OCI-M1 (cell line): ENCODE measurements around the gene ARHGEF39.
A peak's percentile ranks its signal among the peaks of the same experiment; 100 is the strongest.
"Not testable (repeated sequence)": the region's sequence is repeated elsewhere in the genome, so short reads cannot be mapped to it uniquely, and the experiment has no call there.

ENCODE experiments used
- DNase-seq: peaks from one replicate; lab custom pipeline; 2025; lab: John Stamatoyannopoulos, UW

The ARHGEF39 gene

DNA sequence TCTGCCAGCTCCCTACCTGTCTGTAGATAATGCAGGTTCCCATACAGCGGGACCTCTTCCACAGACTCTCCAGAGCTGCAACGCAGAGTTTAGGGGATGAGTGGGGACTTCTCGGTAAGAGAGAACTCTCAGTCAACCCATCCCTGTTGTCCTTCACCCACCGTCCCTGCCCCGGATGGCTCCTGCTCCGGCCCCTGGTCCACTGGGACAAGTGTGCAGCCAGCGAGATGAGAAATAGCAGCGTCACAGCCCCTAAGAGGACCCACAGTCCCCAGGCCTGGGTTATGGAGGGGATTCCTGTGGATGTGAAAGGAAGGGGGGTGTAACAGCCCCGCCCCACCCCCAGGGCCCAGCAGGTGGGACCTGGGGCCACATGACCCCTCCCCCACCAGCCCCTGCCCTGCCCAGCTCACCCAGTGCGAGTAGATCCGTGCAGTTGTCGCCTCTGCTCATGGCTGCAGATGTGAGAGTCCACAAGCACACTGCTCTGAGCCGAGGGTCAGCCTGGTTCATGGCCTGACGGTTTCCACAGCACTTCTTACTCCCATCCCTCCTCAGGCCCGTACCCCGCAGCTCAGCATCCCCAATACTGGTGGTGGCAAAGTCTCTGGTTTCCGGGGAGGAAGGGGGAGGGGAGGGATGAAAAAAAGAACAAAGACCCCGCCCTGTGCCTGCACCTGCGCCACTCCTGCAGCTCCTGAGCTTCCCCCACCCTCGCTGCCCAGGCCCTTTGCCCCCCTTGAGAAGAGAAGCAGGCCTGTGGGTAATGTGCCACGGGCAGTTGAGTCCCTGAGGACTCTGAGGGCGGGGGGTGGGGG is 14.4 kb downstream of the ARHGEF39 start, which contains the start of gene SIT1:
Gene SIT1, minus strand, starts transcription at position 591 of the 818 bp plus-strand sequence. Its CDS starts 78 bp downstream, at position 513.
- no peak for DNase-seq

DNA sequence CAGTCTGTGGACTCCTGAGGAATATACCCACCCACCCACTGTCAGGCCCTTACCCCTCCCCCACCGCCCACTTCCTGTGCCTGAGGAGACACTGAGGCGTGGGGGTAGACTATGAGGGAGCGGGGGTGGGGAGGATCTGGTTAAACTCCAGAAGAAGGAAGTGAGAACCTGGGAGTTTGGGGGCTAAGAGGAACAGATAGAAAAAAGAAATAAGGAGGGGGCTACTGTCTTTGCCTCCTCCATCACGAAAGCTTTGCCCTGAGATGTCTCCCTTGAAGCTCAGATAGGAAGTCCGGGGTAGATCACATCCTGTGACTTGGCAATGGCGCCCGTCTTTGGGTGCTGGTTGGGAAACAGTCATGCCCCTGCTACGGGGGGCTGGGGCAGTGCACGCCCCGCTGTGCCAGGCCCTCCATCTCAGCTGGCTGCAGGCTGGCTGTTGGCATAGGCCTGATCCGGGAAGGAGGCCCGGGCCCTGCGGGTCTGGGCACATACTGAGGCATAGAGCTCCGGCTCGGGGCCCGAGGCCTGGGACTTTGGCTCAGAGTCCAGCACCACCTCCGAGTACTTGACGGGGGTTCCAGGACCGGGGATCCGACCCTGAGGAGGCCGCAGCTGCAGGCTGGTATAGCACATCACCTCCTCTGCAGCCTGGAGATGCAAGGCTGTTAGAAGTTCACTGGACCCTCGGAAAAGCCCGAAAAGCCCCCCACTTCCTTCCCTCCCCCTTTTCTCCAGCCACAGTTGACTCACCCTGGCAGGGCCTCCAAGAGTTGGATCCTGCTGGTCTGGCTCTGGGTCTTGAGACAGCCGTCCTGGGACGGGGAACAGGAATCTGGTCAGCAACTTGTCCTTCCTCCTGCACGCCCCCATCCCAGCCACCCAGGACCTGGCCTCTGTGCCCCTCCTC is 15.3 kb downstream of the ARHGEF39 start:
- peak; percentile 70 for DNase-seq

- DNase-seq, result peak; percentile 95
These were observed 18.3 kb downstream of the ARHGEF39 start for GRCh38 chr9:35646533-35647265.

DNA sequence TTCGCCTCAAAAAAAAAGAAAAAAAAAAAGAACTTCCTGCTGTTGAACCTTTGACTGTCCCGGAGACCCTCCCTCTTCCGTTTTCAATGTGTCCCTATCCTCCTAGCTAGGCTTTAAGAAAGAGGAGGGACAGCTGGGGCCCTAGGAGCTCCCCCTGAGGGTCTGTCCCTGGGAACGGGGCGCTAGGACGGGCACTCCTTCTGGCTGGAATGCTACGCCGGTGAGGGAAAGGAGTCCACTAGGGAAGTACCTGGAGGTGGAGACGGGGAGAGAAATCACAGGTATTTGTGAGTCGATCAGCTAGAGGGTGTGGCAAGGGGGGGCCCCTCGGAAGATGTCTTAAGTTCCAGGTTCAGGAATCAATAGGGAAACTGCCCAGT is 18.9 kb downstream of the ARHGEF39 start:
- DNase-seq, result peak; percentile 74

GRCh38 chr9:35645736-35646135 is 19.3 kb downstream of the ARHGEF39 start:
- not testable (repeated sequence) for DNase-seq

DNA sequence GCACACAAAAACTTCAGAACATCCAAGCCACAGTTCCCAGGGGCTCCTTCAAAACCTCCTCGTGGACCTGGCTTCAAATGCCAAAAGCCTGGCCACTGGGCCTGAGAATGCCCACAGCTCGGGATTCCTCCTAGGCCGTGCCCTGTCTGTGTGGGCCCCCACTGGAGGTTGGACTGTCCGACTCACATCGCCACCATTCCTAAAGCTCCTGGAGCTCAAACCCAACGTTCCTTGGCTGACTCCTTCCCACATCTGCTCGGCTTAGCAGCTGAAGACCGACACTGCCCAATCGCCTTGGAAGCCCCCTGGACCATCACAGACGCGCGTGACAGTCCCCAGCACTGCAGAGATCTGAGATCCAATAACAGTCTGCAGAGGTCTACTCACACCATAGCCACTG is 21.9 kb downstream of the ARHGEF39 start:
- no peak for DNase-seq

- not testable (repeated sequence) for DNase-seq
These were observed 23.5 kb downstream of the ARHGEF39 start for GRCh38 chr9:35641478-35641877.

DNA sequence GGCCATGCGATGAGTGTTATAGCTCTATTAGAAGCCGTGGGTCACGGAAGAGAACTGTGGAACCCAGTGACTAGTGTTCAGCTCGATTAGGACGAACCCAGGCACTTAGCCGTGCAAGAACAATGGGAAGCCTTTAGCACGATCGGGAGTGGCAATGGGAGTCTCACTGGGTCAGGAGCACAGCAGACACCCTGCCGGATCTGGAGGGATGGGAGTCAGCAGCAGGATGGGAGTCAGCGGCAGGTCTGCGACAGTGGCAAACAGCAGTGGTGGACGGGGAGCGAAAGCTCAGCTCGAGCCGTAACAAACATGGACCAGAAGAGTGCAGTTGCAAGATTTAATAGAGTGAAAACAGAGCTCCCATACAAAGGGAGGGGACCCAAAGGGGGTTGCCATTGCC is 24.6 kb downstream of the ARHGEF39 start:
- not testable (repeated sequence) for DNase-seq

DNA sequence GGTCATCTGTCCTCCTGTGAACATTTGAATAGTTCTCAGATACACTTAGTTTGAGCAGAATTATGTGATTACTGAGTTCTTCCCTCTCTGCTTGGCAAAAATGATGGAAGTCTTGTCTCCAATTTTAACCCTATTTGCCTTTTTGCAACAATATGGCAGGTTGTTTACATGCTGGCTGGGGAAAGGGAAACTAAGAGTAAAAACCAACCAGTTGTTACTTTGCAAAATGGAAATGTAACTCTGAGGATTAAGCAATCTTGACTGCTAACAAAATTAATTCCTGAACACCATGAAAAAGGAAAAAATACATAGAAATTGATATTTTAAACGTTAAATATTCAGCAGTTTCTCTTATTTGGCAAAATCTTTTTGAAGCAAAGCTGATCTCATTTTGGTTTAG is 25.4 kb downstream of the ARHGEF39 start:
- peak; percentile 69 for DNase-seq

- peak; percentile 69 for DNase-seq
These were observed 25.8 kb downstream of the ARHGEF39 start for GRCh38 chr9:35639225-35639624.

DNA sequence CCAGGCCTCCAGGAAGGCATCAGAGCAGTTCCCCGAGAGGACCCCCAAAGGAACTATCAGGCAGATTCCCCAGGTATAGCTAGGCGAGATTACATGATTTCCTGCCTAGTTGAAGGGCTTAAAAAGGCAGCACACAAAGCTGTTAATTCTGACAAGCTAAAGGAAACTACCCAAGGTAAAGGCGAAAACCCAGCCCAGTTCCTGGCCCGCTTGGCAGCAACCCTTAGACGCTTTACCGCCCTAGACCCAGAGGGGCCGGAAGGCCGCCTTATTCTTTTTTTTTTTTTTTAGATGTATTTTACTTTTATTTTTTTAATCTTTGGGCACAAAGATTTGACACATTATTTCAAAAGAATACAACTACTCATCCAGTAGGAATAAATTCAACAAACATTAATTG is 26.2 kb downstream of the ARHGEF39 start:
- DNase-seq, result not testable (repeated sequence)

- not testable (repeated sequence) for DNase-seq
These were observed 27.5 kb downstream of the ARHGEF39 start for GRCh38 chr9:35637427-35637955.

DNA sequence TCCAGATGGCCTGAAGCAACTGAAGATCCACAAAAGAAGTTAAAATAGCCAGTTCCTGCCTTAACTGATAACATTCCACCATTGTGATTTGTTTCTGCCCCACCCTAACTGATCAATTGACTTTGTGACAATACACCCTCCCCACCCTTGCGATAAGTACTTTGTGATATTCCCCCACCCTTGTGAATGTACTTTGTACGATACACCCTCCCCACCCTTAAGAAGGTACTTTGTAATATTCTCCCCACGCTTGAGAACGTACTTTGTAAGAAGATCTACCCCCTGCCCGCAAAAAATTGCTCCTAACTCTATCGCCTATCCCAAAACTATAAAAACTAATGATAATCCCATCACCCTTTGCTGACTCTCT is 28.1 kb downstream of the ARHGEF39 start:
- DNase-seq, result not testable (repeated sequence)

DNA sequence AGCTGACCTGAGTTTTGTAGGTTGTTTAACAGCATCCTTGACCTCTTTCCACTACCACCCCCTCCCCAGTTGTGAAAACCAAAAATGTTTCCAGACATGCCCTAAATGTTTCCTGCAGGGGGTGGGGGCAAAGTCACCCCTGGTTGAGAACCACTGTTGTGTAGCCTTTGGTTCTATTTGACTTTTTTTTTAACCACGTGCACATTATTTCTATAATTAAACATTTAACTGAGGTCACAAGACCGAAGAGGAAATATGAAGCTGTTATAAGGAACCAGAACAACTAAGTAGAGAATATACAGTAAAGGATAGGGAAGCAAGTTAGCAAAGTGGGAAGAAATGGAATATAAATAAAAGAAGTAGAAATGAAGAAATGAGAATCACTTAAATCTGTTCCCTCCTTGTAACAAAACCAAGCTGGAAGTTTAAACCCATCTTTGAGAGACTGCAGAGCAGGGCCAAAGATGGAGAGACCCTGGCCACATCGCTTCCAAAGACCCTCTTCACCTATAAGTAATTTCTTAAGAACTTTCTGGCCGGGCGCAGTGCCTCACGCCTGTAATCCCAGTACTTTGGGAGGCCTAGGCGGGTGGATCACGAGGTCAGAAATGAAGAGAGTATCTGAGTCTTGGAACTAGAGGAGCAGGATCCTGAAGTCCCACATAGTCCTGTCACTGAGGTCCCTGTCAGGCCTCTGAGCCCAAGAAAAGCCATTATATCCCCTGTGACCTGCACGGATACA is 28.7 kb downstream of the ARHGEF39 start:
- no peak for DNase-seq

DNA sequence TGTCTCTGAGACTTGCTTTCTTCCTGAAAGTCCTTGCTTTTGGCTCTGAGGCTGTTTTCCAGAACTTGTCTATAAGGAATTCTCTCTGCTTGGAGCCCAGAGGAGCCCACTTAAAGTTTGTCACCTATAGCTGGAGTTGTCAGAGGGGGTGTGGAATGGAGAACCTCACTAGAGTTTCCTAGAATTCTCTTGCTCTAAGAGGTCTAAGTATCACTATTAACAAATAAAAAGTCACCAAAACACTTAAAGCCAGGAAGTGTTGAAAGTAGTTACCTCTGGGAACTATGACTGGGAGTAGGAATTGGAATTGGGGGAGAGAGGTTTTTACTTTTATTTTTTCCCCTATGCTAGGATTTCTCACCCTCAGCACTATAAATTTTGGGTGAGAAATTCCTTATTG is 29.3 kb downstream of the ARHGEF39 start:
- DNase-seq, result no peak

DNA sequence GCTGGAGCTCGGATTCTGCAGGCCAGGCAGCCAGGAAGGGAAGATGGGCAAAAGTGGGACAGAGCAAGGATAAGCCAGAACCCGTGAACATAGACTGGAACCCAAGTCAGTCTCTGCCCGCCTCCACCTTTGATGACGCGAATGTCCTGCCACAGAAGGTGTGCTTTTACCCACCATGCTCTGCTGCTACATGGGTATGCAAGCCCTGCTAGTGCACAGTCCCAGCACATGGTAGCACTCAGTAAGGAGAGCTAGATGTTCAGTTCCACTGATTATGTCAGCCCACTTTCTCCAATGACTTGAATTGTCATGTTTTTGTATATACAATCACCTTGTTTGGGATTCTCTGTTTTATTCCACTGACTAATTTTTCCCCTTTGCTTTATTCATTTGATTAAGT is 35.4 kb downstream of the ARHGEF39 start:
- DNase-seq, result no peak

GRCh38 chr9:35628389-35628991 is 36.5 kb downstream of the ARHGEF39 start:
- no peak for DNase-seq

DNA sequence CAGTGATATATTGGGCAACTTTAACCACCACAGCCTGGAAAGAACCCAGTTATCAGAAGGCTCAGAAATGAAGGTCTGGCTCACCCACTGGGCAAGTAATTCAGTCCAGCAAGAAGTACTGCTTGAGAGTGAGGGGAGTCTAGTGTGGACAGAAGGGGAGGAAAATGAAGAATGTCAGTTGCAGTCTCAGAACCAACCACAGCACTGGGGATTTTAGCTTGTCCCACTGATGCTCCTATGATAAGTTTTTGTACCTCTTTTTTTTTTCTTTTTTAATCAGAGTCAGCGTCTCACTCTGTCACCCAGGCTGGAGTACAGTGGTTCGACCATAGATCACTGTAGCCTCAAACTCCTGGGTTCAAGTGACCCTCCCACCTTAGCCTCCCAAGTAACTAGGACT is 37.4 kb downstream of the ARHGEF39 start:
- DNase-seq, result no peak

GRCh38 chr9:35619800-35620158 is 45.2 kb downstream of the ARHGEF39 start:
- no peak for DNase-seq

- no peak for DNase-seq
These were observed 45.9 kb downstream of the ARHGEF39 start for GRCh38 chr9:35618854-35619799.
